ENCODE measurements around the gene CCDC3.

Gene CCDC3

GRCh38 chr10:12924911-12925310 is 76.6 kb downstream of the CCDC3 start:
- DNase-seq (ENCODE audit: low read depth in 2 of 2), result no peak

- DNase-seq (ENCODE audit: low read depth in 2 of 2), result no peak
Measured at GRCh38 chr10:12922117-12922900, 79.2 kb downstream of the CCDC3 start.

- DNase-seq (ENCODE audit: low read depth in 2 of 2), result no peak
Measured at GRCh38 chr10:12921163-12921562, 80.3 kb downstream of the CCDC3 start.

- no peak for DNase-seq (ENCODE audit: low read depth in 2 of 2)
Measured at GRCh38 chr10:12919574-12919973, 81.9 kb downstream of the CCDC3 start.

GRCh38 chr10:12916587-12916986 is 84.9 kb downstream of the CCDC3 start:
- no peak for DNase-seq (ENCODE audit: low read depth in 2 of 2)

- DNase-seq (ENCODE audit: low read depth in 2 of 2), result no peak
Measured at GRCh38 chr10:12915637-12916168, 85.8 kb downstream of the CCDC3 start.

GRCh38 chr10:12914111-12914510 is 87.4 kb downstream of the CCDC3 start:
- no peak for DNase-seq (ENCODE audit: low read depth in 2 of 2)

- no peak for DNase-seq (ENCODE audit: low read depth in 2 of 2)
Measured at GRCh38 chr10:12911795-12912194, 89.7 kb downstream of the CCDC3 start.

GRCh38 chr10:12910835-12911234 is 90.7 kb downstream of the CCDC3 start:
- no peak for DNase-seq (ENCODE audit: low read depth in 2 of 2)

- DNase-seq (ENCODE audit: low read depth in 2 of 2), result no peak
Measured at GRCh38 chr10:12909836-12910185, 91.7 kb downstream of the CCDC3 start.

- no peak for DNase-seq (ENCODE audit: low read depth in 2 of 2)
Measured at GRCh38 chr10:12909182-12909835, 92.2 kb downstream of the CCDC3 start.

GRCh38 chr10:12908773-12909172 is 92.7 kb downstream of the CCDC3 start:
- no peak for DNase-seq (ENCODE audit: low read depth in 2 of 2)

GRCh38 chr10:12907656-12908055 is 93.9 kb downstream of the CCDC3 start:
- peak; percentile 36 to 39 for DNase-seq (ENCODE audit: low read depth in 2 of 2)

- no peak for DNase-seq (ENCODE audit: low read depth in 2 of 2)
Measured at GRCh38 chr10:12906051-12906541, 95.4 kb downstream of the CCDC3 start.

- no peak for DNase-seq (ENCODE audit: low read depth in 2 of 2)
Measured at GRCh38 chr10:12905067-12905466, 96.4 kb downstream of the CCDC3 start.

- no peak for DNase-seq (ENCODE audit: low read depth in 2 of 2)
Measured at GRCh38 chr10:12902851-12903358, 98.6 kb downstream of the CCDC3 start.

GRCh38 chr10:12902135-12902572 is 99.4 kb downstream of the CCDC3 start:
- peak; percentile 24 to 28 for DNase-seq (ENCODE audit: low read depth in 2 of 2)

GRCh38 chr10:12899546-12899945 is 102.0 kb downstream of the CCDC3 start:
- no peak for DNase-seq (ENCODE audit: low read depth in 2 of 2)

GRCh38 chr10:12898271-12898670 is 103.2 kb downstream of the CCDC3 start:
- DNase-seq (ENCODE audit: low read depth in 2 of 2), result no peak

GRCh38 chr10:12897278-12897677 is 104.2 kb downstream of the CCDC3 start:
- DNase-seq (ENCODE audit: low read depth in 2 of 2), result no peak

- no peak for DNase-seq (ENCODE audit: low read depth in 2 of 2)
Measured at GRCh38 chr10:12896251-12896650, 105.3 kb downstream of the CCDC3 start.

- no peak for DNase-seq (ENCODE audit: low read depth in 2 of 2)
Measured at GRCh38 chr10:12892924-12893323, 108.6 kb downstream of the CCDC3 start.

GRCh38 chr10:12890958-12891357 is 110.6 kb downstream of the CCDC3 start:
- DNase-seq (ENCODE audit: low read depth in 2 of 2), result no peak
